MCF 10A (cell line): ENCODE data around the gene ERP29. TPM values are rescaled to one million over a fixed set of nuclear protein-coding genes. Genes with fewer than 3 reads are reported as not detected.

Experiments
- BruUV-seq: library from RNA; stranded (reverse); fragments of 400-500 nt; replicated peaks from 2 replicates; lab custom pipeline; 2021; lab: Mats Ljungman, UMichigan
- CTCF ChIA-PET: fragments of 300-600 bp; sonication (Branson Sonifier 250); formaldehyde crosslinking; extraction: SDS; loops from one replicate; lab custom pipeline; 2021; ENCODE audit warnings: antibody characterized with exemption, inconsistent platforms; lab: Yijun Ruan, JAX
- POLR2A ChIA-PET: fragments of 300-600, 350-650 bp; sonication (Branson Sonifier 250); formaldehyde crosslinking; extraction: SDS; loops from one replicate; lab custom pipeline; 2020; ENCODE audit warnings: antibody characterized with exemption, inconsistent platforms; lab: Yijun Ruan, JAX
- DNase-seq: peaks from one replicate; pipeline ENCODE4 v3.0.0-alpha.2; 2018; ENCODE audit not compliant: unreplicated experiment
- H3K27ac Mint-ChIP-seq: one replicate; pipeline ENCODE4 v1.8.0; 2022; ENCODE audit warnings: mild to moderate bottlenecking, low read depth, mixed read lengths; ENCODE audit not compliant: unreplicated experiment
- H3K27me3 Mint-ChIP-seq: one replicate; pipeline ENCODE4 v1.8.0; 2022; ENCODE audit warnings: mixed read lengths; ENCODE audit not compliant: insufficient read depth, unreplicated experiment
- H3K36me3 Mint-ChIP-seq: one replicate; pipeline ENCODE4 v1.8.0; 2022; ENCODE audit warnings: mild to moderate bottlenecking, moderate library complexity, mixed read lengths; ENCODE audit not compliant: insufficient read depth, unreplicated experiment
- H3K4me1 Mint-ChIP-seq: one replicate; pipeline ENCODE4 v1.8.0; 2022; ENCODE audit warnings: mixed read lengths; ENCODE audit not compliant: insufficient read depth, unreplicated experiment
- H3K4me3 Mint-ChIP-seq: one replicate; pipeline ENCODE4 v1.8.0; 2022; ENCODE audit warnings: mild to moderate bottlenecking, moderate library complexity, mixed read lengths; ENCODE audit not compliant: unreplicated experiment
- H3K9me3 Mint-ChIP-seq: one replicate; pipeline ENCODE4 v1.8.0; 2022; ENCODE audit warnings: mixed read lengths; ENCODE audit not compliant: unreplicated experiment
- intact Hi-C: fragments of 100-400 bp; cut with micrococcal nuclease; formaldehyde crosslinking; loops from 2 replicates; pipeline ENCODE4 v1.14.1; 2022
- microRNA-seq: library from miRNA; unstranded; fragments of <30 nt; microRNA quantifications from one replicate; pipeline ENCODE4 v1.2.0, GENCODE V29; 2022
- total RNA-seq: library from RNA; stranded (reverse); gene quantifications from 2 replicates; pipeline ENCODE4 v1.2.3, GENCODE V29; 2022
- TF ChIP-seq, protein P1 (sequence below): fragments of 200-600 bp; IDR thresholded peaks from one replicate; pipeline ENCODE4 v1.8.0; 2022; ENCODE audit warnings: antibody characterized with exemption, mild to moderate bottlenecking; ENCODE audit not compliant: unreplicated experiment

ERP29 gene
- total RNA-seq, 1 experiment from 2014 or later, result 124 TPM

DNA sequence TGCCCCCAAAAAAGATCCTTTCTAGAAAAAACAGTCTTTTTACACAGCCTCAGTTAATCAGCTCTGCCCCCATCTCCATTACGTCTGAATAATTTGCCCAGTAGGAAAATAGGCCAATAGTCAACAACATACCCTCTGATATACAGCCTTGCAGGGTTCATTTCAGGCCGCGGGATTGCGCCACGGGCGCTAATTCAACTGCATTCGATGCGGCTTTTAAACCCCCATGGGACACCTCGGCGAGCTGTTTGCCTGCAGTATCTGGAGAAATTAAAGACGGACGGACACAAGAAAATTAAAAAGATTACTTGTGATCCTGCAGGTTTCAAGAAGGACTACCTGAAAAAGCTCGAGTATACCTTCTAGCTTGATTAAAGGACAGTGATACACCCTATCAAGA, 36.1 kb downstream of the ERP29 start:
- Mint-ChIP-seq H3K27me3 (no peaks in the 10 kb centered on the region), H3K27ac (peak overlapping the region; percentile 61), H3K4me1 (no peaks in the 10 kb centered on the region), H3K9me3 (no peaks in the 10 kb centered on the region), H3K36me3 (peaks cover 86% of the 10 kb centered on the region), H3K4me3 (no peak overlapping the region)
- POLR2A ChIA-PET, result no interaction called here
- TF ChIP-seq, protein P1, sequence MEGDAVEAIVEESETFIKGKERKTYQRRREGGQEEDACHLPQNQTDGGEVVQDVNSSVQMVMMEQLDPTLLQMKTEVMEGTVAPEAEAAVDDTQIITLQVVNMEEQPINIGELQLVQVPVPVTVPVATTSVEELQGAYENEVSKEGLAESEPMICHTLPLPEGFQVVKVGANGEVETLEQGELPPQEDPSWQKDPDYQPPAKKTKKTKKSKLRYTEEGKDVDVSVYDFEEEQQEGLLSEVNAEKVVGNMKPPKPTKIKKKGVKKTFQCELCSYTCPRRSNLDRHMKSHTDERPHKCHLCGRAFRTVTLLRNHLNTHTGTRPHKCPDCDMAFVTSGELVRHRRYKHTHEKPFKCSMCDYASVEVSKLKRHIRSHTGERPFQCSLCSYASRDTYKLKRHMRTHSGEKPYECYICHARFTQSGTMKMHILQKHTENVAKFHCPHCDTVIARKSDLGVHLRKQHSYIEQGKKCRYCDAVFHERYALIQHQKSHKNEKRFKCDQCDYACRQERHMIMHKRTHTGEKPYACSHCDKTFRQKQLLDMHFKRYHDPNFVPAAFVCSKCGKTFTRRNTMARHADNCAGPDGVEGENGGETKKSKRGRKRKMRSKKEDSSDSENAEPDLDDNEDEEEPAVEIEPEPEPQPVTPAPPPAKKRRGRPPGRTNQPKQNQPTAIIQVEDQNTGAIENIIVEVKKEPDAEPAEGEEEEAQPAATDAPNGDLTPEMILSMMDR, result no peak
- no peak for DNase-seq
- no TSS peak for BruUV-seq
- intact Hi-C loops, result no loop called here
- CTCF ChIA-PET, result interaction anchor here (0.6 to 0.7 kb wide), 2 partner anchors 30 to 53 kb away, joined by 3 read pairs; no protein-coding TSS in a partner anchor

DNA sequence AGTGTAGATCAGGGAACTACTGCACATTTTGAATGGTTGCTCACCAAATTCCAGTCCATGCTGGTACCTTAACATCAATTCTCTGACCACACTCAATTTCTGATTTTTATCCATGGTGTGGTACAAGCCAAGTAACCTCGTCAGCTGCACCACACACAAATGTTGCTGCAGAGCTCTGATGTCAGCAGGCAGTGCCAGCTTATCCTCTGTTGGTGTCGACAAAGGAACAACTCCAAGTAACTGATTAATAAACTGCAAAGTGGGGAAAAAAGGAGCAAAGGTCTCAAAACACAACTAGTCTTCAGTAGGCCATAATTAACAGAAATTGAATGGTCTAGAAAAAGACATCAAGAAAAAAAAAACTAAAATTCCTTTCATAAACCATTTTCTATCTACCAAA, 47.9 kb downstream of the ERP29 start:
- intact Hi-C loops, result no loop called here
- ChIA-PET CTCF (no interaction called here), POLR2A (interaction anchor here (1.6 kb wide), 1 partner anchor 14 kb away, joined by 3 read pairs; no protein-coding TSS in a partner anchor)
- H3K4me3 Mint-ChIP-seq, result no peak overlapping the region
- H3K36me3 Mint-ChIP-seq, result peaks cover 85% of the 10 kb centered on the region
- no peak overlapping the region for H3K27ac Mint-ChIP-seq
- no peaks in the 10 kb centered on the region for H3K9me3 Mint-ChIP-seq
- DNase-seq, result no peak
- BruUV-seq, result no TSS peak
- TF ChIP-seq, protein P1, result no peak
- no peaks in the 10 kb centered on the region for H3K4me1 Mint-ChIP-seq
- no peaks in the 10 kb centered on the region for H3K27me3 Mint-ChIP-seq

DNA sequence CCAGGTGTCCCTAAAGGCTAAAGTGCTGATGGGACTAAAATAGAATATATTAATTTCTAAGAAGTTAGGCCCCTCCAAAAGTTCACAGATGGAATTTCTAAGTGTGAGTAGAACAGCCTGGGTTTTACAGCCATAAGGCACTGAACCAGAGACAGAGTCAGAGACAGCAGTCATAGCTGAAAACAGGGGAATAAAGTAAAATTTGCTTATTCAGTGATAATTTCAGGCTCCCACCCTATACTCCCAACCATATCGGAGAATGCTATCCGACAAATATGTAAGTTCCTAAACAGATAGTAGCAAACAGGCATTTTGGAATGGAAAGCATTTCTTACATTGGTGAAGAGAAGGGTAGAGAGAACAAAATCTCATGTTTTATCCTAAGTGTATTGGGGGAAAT, 50.0 kb downstream of the ERP29 start:
- POLR2A ChIA-PET, result no interaction called here
- CTCF ChIA-PET, result no interaction called here
- Mint-ChIP-seq H3K9me3 (no peaks in the 10 kb centered on the region), H3K27me3 (no peaks in the 10 kb centered on the region), H3K36me3 (peaks cover 85% of the 10 kb centered on the region), H3K4me1 (no peaks in the 10 kb centered on the region), H3K4me3 (no peak overlapping the region), H3K27ac (no peak overlapping the region)
- no peak for DNase-seq
- no TSS peak for BruUV-seq
- TF ChIP-seq, protein P1, result no peak
- intact Hi-C loops, result no loop called here

DNA sequence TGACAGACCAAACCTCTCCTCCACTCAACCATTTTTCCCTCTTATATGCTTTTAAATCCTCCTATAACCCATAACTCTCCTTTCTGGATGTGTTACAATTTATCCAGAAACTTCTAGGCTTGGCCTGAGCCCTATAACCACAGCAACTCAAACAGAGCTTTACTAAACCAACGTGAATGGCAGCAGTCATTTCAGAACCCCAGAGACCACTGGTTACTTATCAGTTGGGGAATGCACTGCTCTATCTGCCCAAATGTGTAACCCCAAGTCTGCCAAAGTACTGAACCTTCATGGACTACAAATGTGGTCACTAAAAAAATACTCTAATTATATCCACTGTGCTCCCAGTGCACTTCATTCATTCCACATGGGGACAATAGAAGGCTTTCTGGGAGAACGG, 53.3 kb downstream of the ERP29 start:
- Mint-ChIP-seq H3K4me1 (no peaks in the 10 kb centered on the region), H3K9me3 (no peaks in the 10 kb centered on the region), H3K27me3 (no peaks in the 10 kb centered on the region), H3K27ac (peak overlapping the region; percentile 41), H3K36me3 (peaks cover 86% of the 10 kb centered on the region), H3K4me3 (no peak overlapping the region)
- TF ChIP-seq, protein P1, result no peak
- POLR2A ChIA-PET, result interaction anchor here (1.0 kb wide), 1 partner anchor 22 kb away, joined by 3 read pairs; no protein-coding TSS in a partner anchor
- intact Hi-C loops, result no loop called here
- BruUV-seq, result TSS peak; percentile 14
- CTCF ChIA-PET, result no interaction called here
- no peak for DNase-seq

Small RNA genes within 50 kb of the gene (microRNA-seq; reads per million reads assigned to microRNA genes)
- not detected for gene MIR3657

Other genes with a start within 250 kb of the ERP29 start
- gene ALDH2, start 246.5 kb upstream of the ERP29 start, total RNA-seq, result 0.54 TPM in 1 of 2 replicates, not detected in the other
- gene MAPKAPK5, start 171.2 kb upstream of the ERP29 start, total RNA-seq, result 46.3 and 51.3 TPM in 2 replicates
- 13.9 and 15.2 TPM in 2 replicates for gene TMEM116, start 261 bp upstream of the ERP29 start, total RNA-seq
- gene NAA25, start 95.4 kb downstream of the ERP29 start, total RNA-seq, result 37.1 and 39.2 TPM in 2 replicates
- 23.4 and 29.7 TPM in 2 replicates for gene TRAFD1, start 112.1 kb downstream of the ERP29 start, total RNA-seq